ENCODE data around the gene TEX10.

- TF ChIP-seq CTCF (IDR thresholded peaks at IDR 0.05), result no peak
- TF ChIP-seq TCF7L2 (IDR thresholded peaks at IDR 0.05; ENCODE audit: low read depth, low read length), result no peak
- TF ChIP-seq POLR2AphosphoS5 (IDR thresholded peaks at IDR 0.05; ENCODE audit: low read depth, low read length), result no peak
These were observed 19.9 kb upstream of the TEX10 start for GRCh38 chr9:100372648-100373047.

All from Panc1 (cell line).